K562 (cell line): ENCODE results near the gene LZTR1. TPM values are rescaled to one million over a fixed set of nuclear protein-coding genes. Genes with fewer than 3 reads are reported as not detected.

Experiments
- ATF3 ChIP-seq, 2 experiments: fragments of 450-650 bp in 1 of 2; sonication (generic) in 1 of 2; formaldehyde crosslinking in 1 of 2; IDR thresholded peaks in 1 of 2; conservative IDR thresholded peaks in 1 of 2; 2 replicates each; pipeline versions ENCODE4 v1.6.1 to v1.8.1; 2016 to 2023; ENCODE audit warnings: mild to moderate bottlenecking in 2 of 2, moderate library complexity in 2 of 2, inconsistent platforms in 1 of 2, missing genetic modification reagents in 1 of 2
- E2F3 ChIP-seq: fragments of 250-450 bp; sonication (Bioruptor Pico); IDR thresholded peaks from 2 replicates; pipeline ENCODE4 v1.4.0; 2020; ENCODE audit warnings: mild to moderate bottlenecking
- E4F1 ChIP-seq: fragments of 250-450 bp; sonication (Bioruptor Pico); IDR thresholded peaks from 2 replicates; pipeline ENCODE4 v1.5.0; 2021; ENCODE audit warnings: mild to moderate bottlenecking, borderline replicate concordance
- MYC ChIP-seq, 2 experiments: fragments of 250-450 bp in 1 of 2; sonication (Bioruptor Pico) in 1 of 2; IDR thresholded peaks; 2 replicates each; pipeline versions ENCODE4 v1.5.1 to v1.6.1; 2012 to 2021; ENCODE audit warnings: low read depth in 2 of 2, borderline replicate concordance in 1 of 2, improper control_type of control experiment in 1 of 2, low read length in 1 of 2, mild to moderate bottlenecking in 1 of 2, moderate library complexity in 1 of 2
- PATZ1 ChIP-seq: fragments of 250-450 bp; sonication (Bioruptor Pico); IDR thresholded peaks from 2 replicates; pipeline ENCODE4 v1.5.0; 2020; ENCODE audit warnings: mild to moderate bottlenecking, borderline replicate concordance
- SPI1 ChIP-seq: IDR thresholded peaks from 2 replicates; pipeline ENCODE4 v1.6.1; 2011; ENCODE audit warnings: low read depth, low read length, control low read depth, borderline replicate concordance
- THRB ChIP-seq: fragments of 450-650 bp; formaldehyde crosslinking; conservative IDR thresholded peaks from 2 replicates; pipeline ENCODE4 v1.4.0; 2022; ENCODE audit warnings: mild to moderate bottlenecking, missing genetic modification characterization
- UBTF ChIP-seq, 2 experiments: IDR thresholded peaks; 2 replicates each; pipeline ENCODE4 v1.6.1; 2012; ENCODE audit warnings: improper control_type of control experiment in 2 of 2, low read depth in 2 of 2, low read length in 2 of 2, borderline replicate concordance in 1 of 2
- YY1 ChIP-seq, 3 experiments: IDR thresholded peaks; 2 replicates each; pipeline ENCODE4 v1.6.1; 2011; ENCODE audit warnings: low read length in 2 of 3, mild to moderate bottlenecking in 2 of 3, moderate library complexity in 2 of 3, borderline replicate concordance in 1 of 3, control low read depth in 1 of 3, low read depth in 1 of 3; ENCODE audit not compliant: insufficient read depth in 3 of 3, insufficient replicate concordance in 2 of 3, control insufficient read depth in 1 of 3, insufficient read length in 1 of 3; ENCODE audit errors: extremely low read depth in 1 of 3
- ZNF133 ChIP-seq: fragments of 250-450 bp; sonication (Bioruptor Pico); IDR thresholded peaks from 2 replicates; pipeline ENCODE4 v1.4.0; 2020; ENCODE audit warnings: mild to moderate bottlenecking
- ZNF740 ChIP-seq, 3 experiments: fragments of 200-800 bp in 1 of 3; sonication (Bioruptor generic) in 1 of 3; sonication (generic) in 1 of 3; formaldehyde crosslinking in 1 of 3; IDR thresholded peaks; 2 replicates each; pipeline versions ENCODE4 v1.6.1 to v1.8.0; 2016 to 2022; ENCODE audit warnings: mild to moderate bottlenecking in 2 of 3, missing compliant biosample characterization in 2 of 3, missing genetic modification characterization in 2 of 3, missing genetic modification reagents in 1 of 3
- polyA plus RNA-seq, 8 experiments: library from polyadenylated mRNA; depleted of rRNA in 4 of 8; stranded (reverse) in 5 of 8; unstranded in 3 of 8; fragments of >200 nt; fragmentation: Nextera tagmentation in 2 of 8; fragmentation: Illumina TruSeq in 1 of 8; extraction: Ambion mirVana in 2 of 8; extraction: Trizol in 1 of 8; gene quantifications; 2 replicates each; pipeline versions ENCODE4 v1.2.1 to v1.2.3, GENCODE V29; 2011 to 2014; ENCODE audit warnings: inconsistent platforms in 1 of 8, missing spikeins in 1 of 8
- total RNA-seq, 7 experiments: library from RNA; depleted of rRNA in 6 of 7; stranded (reverse); fragments of >200 nt in 6 of 7; fragmentation: Illumina TruSeq in 2 of 7; extraction: Trizol in 2 of 7; gene quantifications; 2 replicates each; pipeline versions ENCODE4 v1.2.1 to v1.2.3, GENCODE V29; 2011 to 2021; ENCODE audit warnings: low replicate concordance in 1 of 7

The LZTR1 gene
- total and polyA plus RNA-seq, 9 of the 15 experiments (the other 6 are each of a cell fraction or from before 2014, with no cell fraction given) = 2.2 to 135 (median 63.0) TPM

- peak; percentile 24; the same call in 1 of the 2 replicates for TF ChIP-seq THRB (CRISPR knock-in tag)
- TF ChIP-seq E2F3 (CRISPR knock-in tag) = 0 out of 2 replicates have a peak, but pooled peaks have one; percentile 43
- TF ChIP-seq MYC (IDR thresholded peaks at IDR 0.05; ENCODE audit: low read depth, low read length) = no peak
- TF ChIP-seq MYC (CRISPR knock-in tag; IDR thresholded peaks at IDR 0.05; ENCODE audit: borderline replicate concordance, low read depth) = 0 out of 2 replicates have a peak, but pooled peaks have one; percentile 32
- TF ChIP-seq ATF3 (IDR thresholded peaks at IDR 0.05) = no peak
- TF ChIP-seq ATF3 (CRISPR knock-in tag; conservative IDR thresholded peaks at IDR 0.05) = peak; percentile 72; the same call in 1 of the 2 replicates
- TF ChIP-seq ZNF740 (CRISPR knock-in tag; IDR thresholded peaks at IDR 0.05) = peak; percentile 48; the same call in 1 of the 2 replicates
- TF ChIP-seq ZNF740 (tag; IDR thresholded peaks at IDR 0.05) = no peak
- peak in 1 of 2 experiments; percentile 28; a peak in 1 of 4 replicates for TF ChIP-seq UBTF (IDR thresholded peaks at IDR 0.05; ENCODE audit: borderline replicate concordance in 1 of 2, low read depth in 2 of 2, low read length in 2 of 2)
- peak; percentile 68; the same call in 1 of the 2 replicates for TF ChIP-seq E4F1 (CRISPR knock-in tag)
- peak; percentile 11; the same call in 1 of the 2 replicates for TF ChIP-seq PATZ1 (CRISPR knock-in tag)
- peak; percentile 41; the same call in 1 of the 2 replicates for TF ChIP-seq SPI1
- peak in 2 of 3 experiments; percentile 5 to 10 for TF ChIP-seq YY1 (IDR thresholded peaks at IDR 0.05; ENCODE audit: borderline replicate concordance in 1 of 3, control insufficient read depth in 1 of 3, extremely low read depth in 1 of 3, insufficient read depth in 3 of 3, insufficient read length in 1 of 3, insufficient replicate concordance in 2 of 3, low read depth in 1 of 3, low read length in 2 of 3)
- TF ChIP-seq ZNF133 (CRISPR knock-in tag) = 0 out of 2 replicates have a peak, but pooled peaks have one; percentile 67
Observed at GRCh38 chr22:21044931-21045584, 63.0 kb downstream of the LZTR1 start (continued).
